ENCODE measurements around the gene RAB4A. TPM values are rescaled to one million over a fixed set of nuclear protein-coding genes. Genes with fewer than 3 reads are reported as not detected.

Gene RAB4A, protein sequence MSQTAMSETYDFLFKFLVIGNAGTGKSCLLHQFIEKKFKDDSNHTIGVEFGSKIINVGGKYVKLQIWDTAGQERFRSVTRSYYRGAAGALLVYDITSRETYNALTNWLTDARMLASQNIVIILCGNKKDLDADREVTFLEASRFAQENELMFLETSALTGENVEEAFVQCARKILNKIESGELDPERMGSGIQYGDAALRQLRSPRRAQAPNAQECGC
- 42.5 to 46.8 TPM (median 44.4 TPM) in 5 replicates for total RNA-seq (2022; extraction: Qiagen RNA extraction)

GRCh38 chr1:229270547-229271447 is at the start of gene RAB4A:
Gene RAB4A, plus strand, starts transcription at chr1:229271111. Its CDS starts 229 bp downstream, at chr1:229271340.

GRCh38 chr1:229342656-229343569 is 72.0 kb downstream of the RAB4A start, which contains the start of gene CCSAP:
Gene CCSAP, minus strand, starts transcription at chr1:229343047. Its CDS starts 582 bp downstream, at chr1:229342465.

Other genes starting within 250 kb of the RAB4A start
- 4.8 to 6.3 TPM (median 5.9 TPM) in 5 replicates for gene CCSAP, start 71.9 kb downstream of the RAB4A start, total RNA-seq (2022; extraction: Qiagen RNA extraction)
- 0.07 to 0.31 TPM (median 0.16 TPM) in 4 of 5 replicates, not detected in the other for gene ACTA1, start 163.0 kb downstream of the RAB4A start, total RNA-seq (2022; extraction: Qiagen RNA extraction)
- 18.6 to 24.5 TPM (median 22.3 TPM) in 5 replicates for gene NUP133, start 237.2 kb downstream of the RAB4A start, total RNA-seq (2022; extraction: Qiagen RNA extraction)